NT2/D1 (cell line): ENCODE data around the gene LRMDA.

Source experiments
- SUZ12 ChIP-seq: IDR thresholded peaks from 2 replicates; pipeline ENCODE4 v1.6.1; 2011; ENCODE audit not compliant: insufficient read length, insufficient read depth; ENCODE audit errors: extremely low read depth
- YY1 ChIP-seq: IDR thresholded peaks from 2 replicates; pipeline ENCODE4 v1.6.1; 2011; ENCODE audit not compliant: insufficient read length, insufficient read depth

DNA sequence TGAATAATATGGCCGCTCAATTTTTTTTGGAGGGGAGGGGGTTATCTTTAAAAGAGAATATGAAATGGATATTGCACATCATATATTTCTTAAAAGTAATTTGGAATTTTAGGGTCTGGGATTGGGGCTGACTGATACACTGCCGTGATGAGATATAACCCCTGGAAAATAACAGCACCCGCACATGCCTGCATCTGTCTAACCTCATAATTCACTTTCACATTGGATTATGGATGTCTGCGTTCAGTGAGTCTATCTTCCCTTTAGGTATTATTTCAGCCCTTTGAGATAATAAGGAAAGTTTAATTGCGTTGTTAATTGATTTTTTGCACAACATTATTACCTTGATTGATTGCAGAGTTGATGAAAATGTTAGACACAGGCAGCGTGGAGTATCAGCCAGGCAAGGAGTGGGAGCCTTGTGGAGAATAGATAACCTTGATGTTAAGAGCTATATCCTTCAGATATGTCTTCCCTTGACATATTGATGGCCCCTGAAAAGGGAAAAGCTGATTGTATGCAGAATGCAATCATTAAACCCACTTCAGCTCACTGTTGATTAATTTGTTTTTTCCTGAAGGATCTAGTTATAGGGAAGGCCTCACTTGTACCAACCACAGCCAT lies 1111.0 kb downstream of the LRMDA start:
- TF ChIP-seq SUZ12 (no peak), YY1 (no peak)
